ENCODE measurements around the gene NETO2. TPM values are rescaled to one million over a fixed set of nuclear protein-coding genes. Genes with fewer than 3 reads are reported as not detected.

NETO2 gene
- polyA plus RNA-seq, 3 donors = 12.4 to 15.7 (median 14.3) TPM

GRCh38 chr16:47096297-47096696 is 47.4 kb downstream of the NETO2 start:
- no peaks in the 10 kb centered on the region for H3K4me1 ChIP-seq (ENCODE audit: control insufficient read depth in 1 of 2, insufficient read depth in 2 of 2, low read length in 2 of 2)
- intact Hi-C loops (cut with micrococcal nuclease) = loop anchor here in 1 of 2 donors (10.0 kb wide), 1 partner anchor 51 kb away; no protein-coding TSS in a partner anchor
- WGBS (ENCODE audit: insufficient coverage) = no CpG with 5 or more reads among the region's 1 CpG

GRCh38 chr16:47084198-47084597 is 59.5 kb downstream of the NETO2 start:
- H3K36me3 Mint-ChIP-seq = peaks cover 13 to 16% of the 10 kb centered on the region in 2 donors
- H3K27me3 ChIP-seq (ENCODE audit: control insufficient read depth in 2 of 2, insufficient read depth in 2 of 2, low read length in 2 of 2) = no peaks in the 10 kb centered on the region
- WGBS (ENCODE audit: insufficient coverage) = no CpG with 5 or more reads among the region's 6 CpGs
- no peaks in the 10 kb centered on the region for H3K9me3 ChIP-seq (replicated peaks in 1 of 2; ENCODE audit: control insufficient read depth in 1 of 2, insufficient read depth in 1 of 2, low read length in 2 of 2)
- H3K27ac ChIP-seq (ENCODE audit: low read depth in 1 of 2, low read length in 2 of 2) = no peak overlapping the region
- H3K36me3 ChIP-seq (replicated peaks in 1 of 2; ENCODE audit: control insufficient read depth in 1 of 2, insufficient read depth in 2 of 2, low read length in 2 of 2) = peaks cover 0 to 18% of the 10 kb centered on the region in 2 donors
- no peaks in the 10 kb centered on the region for H3K79me2 ChIP-seq (ENCODE audit: insufficient read depth, low read length)
- H3K27me3 Mint-ChIP-seq (ENCODE audit: low read depth in 3 of 3) = no peaks in the 10 kb centered on the region
- no peak overlapping the region for H2AFZ ChIP-seq (ENCODE audit: insufficient read depth, low read depth, low read length, poor library complexity, severe bottlenecking)
- H3K27ac Mint-ChIP-seq = no peak overlapping the region
- DNase-seq = no peak
- peaks cover 9% of the 10 kb centered on the region in 2 donors for H3K4me1 ChIP-seq (ENCODE audit: control insufficient read depth in 1 of 2, insufficient read depth in 2 of 2, low read length in 2 of 2)
- H3K9me3 Mint-ChIP-seq = peaks cover 0 to 1% (median 0%) of the 10 kb centered on the region in 7 donors
- peaks cover 19% of the 10 kb centered on the region for H3K4me1 Mint-ChIP-seq
- no peak overlapping the region for H3K4me3 ChIP-seq (replicated peaks in 1 of 3; ENCODE audit: low read depth in 2 of 3, low read length in 3 of 3)
- no peak overlapping the region for H3K4me3 Mint-ChIP-seq
- H4K20me1 ChIP-seq (ENCODE audit: insufficient read depth, low read length) = no peaks in the 10 kb centered on the region
- TF ChIP-seq CTCF (IDR thresholded peaks at IDR 0.05) = no peak
- no peak overlapping the region for H3K9ac ChIP-seq (ENCODE audit: insufficient read depth, low read length, poor library complexity, severe bottlenecking)
- H3K4me2 ChIP-seq (replicated peaks; ENCODE audit: extremely low read depth, low read length, poor library complexity, severe bottlenecking) = no peak overlapping the region
- intact Hi-C loops (cut with micrococcal nuclease) = no loop called here

More at GRCh38 chr16:47096297-47096696, 47.4 kb downstream of the NETO2 start:
- Mint-ChIP-seq H3K27me3 (ENCODE audit: low read depth in 3 of 3) (no peaks in the 10 kb centered on the region), H3K27ac (peak overlapping the region in 1 of 7 donors; percentile 24), H3K9me3 (peaks cover 0 to 1% (median 0%) of the 10 kb centered on the region in 7 donors), H3K4me1 (no peaks in the 10 kb centered on the region), H3K36me3 (peaks cover 57% of the 10 kb centered on the region in 2 donors), H3K4me3 (no peak overlapping the region)
- TF ChIP-seq CTCF (IDR thresholded peaks at IDR 0.05) = no peak
- Histone ChIP-seq H3K9me3 (replicated peaks in 1 of 2; ENCODE audit: control insufficient read depth in 1 of 2, insufficient read depth in 1 of 2, low read length in 2 of 2) (no peaks in the 10 kb centered on the region), H3K4me2 (replicated peaks; ENCODE audit: extremely low read depth, low read length, poor library complexity, severe bottlenecking) (no peak overlapping the region), H3K36me3 (replicated peaks in 1 of 2; ENCODE audit: control insufficient read depth in 1 of 2, insufficient read depth in 2 of 2, low read length in 2 of 2) (peaks cover 0 to 40% of the 10 kb centered on the region in 2 donors), H3K79me2 (ENCODE audit: insufficient read depth, low read length) (no peaks in the 10 kb centered on the region), H3K4me3 (replicated peaks in 1 of 3; ENCODE audit: low read depth in 2 of 3, low read length in 3 of 3) (no peak overlapping the region), H4K20me1 (ENCODE audit: insufficient read depth, low read length) (no peaks in the 10 kb centered on the region), H3K27me3 (ENCODE audit: control insufficient read depth in 2 of 2, insufficient read depth in 2 of 2, low read length in 2 of 2) (no peaks in the 10 kb centered on the region), H2AFZ (ENCODE audit: insufficient read depth, low read depth, low read length, poor library complexity, severe bottlenecking) (no peak overlapping the region), H3K9ac (ENCODE audit: insufficient read depth, low read length, poor library complexity, severe bottlenecking) (no peak overlapping the region), H3K27ac (ENCODE audit: low read depth in 1 of 2, low read length in 2 of 2) (no peak overlapping the region)
- no peak for DNase-seq

Measured in CD14-positive monocyte (primary cell).